Ramos (cell line): Measurements from ENCODE around the gene APH1B.
"Not testable (repeated sequence)": the region's sequence is repeated elsewhere in the genome, so short reads cannot be mapped to it uniquely, and the experiment has no call there.

ENCODE experiments used
- in situ Hi-C: fragments of 300-500 bp; cut with MboI; formaldehyde crosslinking; loops from one replicate; pipeline ENCODE4 v1.14.3; 2022; ENCODE audit warnings: low sequenced_read_pairs; ENCODE audit not compliant: unreplicated experiment

The APH1B gene

DNA sequence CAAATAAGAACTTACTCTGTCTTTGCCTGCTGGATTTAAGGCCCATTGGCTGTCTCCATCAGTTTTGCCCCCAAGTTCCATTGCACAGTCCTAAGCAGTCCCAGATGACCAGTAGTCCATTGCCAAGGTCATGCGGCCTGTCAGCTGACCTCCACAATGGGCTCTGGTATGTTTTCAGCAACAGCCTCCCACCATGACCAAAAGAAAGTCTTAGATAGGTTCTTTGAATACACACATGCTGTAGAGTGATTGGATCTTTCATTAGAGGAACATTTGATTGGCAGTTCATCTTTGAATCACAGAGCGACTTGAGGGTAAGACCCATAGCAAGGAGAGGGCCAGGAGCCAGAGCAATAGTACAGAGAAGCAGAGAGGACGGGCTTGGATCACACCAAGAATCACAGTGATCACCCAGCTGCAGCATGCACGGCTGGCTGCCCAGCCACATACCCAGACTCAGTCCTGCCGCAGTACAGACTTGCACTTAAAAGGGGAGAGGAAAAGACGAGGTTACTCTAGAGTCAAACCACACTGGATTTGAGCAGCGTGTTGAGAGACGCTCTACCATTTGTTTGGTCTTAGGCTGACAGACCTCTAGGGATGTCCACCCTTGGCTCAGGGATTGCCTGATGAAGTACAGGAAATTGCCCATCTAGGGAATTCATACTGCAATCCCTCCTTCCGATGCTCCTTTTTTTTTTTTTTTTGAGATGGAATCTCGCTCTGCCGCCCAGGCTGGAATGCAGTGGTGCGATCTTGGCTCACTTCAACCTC, 50.4 kb downstream of the APH1B start:
- in situ Hi-C loops: no loop called here

DNA sequence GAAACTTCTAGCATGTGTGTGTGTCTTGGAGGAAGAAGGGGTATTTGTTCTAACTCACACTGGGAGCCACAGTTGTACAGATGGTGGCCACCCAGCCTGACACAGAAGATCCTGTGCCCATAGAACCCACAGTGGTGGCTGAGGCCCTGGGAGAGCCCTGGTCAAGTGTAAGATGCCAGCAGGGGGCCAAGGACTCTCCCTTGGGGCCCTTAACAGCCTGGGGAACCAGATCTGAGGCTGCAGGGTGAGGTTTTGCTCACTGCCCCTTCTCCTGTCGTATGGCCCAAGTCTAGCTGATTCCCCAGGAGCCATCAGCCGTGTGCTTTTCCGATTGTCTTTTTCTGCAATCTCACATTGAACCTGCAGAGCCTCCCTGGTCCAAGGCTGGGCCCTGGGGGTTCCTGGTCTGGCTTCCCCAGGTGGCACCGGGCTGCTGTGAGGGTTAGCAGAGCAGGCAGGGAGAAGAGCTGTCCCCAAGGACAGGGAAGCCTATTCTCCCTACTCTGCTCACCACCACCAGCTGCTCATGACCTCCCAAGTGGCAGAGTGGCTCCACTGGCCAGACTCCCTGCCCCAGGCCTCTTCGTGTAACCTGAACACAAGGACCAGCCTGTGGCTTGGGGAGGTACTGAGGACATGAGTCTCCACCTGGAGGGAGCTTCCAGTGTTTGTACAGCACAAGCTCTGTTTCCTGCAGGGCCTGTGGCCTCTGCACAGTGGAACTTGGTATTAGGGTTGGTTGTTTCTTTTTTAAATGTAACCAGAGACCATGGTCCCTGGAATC, 52.4 kb downstream of the APH1B start:
- in situ Hi-C loops: no loop called here

DNA sequence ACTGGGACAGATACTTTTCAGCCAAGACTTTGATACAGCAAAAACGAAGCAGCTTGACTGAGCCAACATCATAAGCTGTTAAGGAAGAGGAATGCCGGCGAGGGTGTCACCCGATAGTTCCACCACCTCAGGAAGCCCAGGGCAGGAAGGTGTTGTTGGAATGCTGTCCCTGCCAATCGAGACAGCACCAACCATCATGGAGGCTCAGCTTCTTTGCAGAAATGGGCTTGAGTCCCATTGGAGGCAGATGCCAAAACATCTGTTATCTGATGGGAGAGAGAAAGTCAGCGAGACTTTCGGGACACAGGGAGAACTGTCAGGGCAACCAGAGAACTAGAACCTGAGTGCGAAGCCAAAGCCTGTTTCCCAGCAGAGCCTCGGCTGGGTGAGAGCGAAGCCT, 53.5 kb downstream of the APH1B start:
- in situ Hi-C loops: no loop called here

DNA sequence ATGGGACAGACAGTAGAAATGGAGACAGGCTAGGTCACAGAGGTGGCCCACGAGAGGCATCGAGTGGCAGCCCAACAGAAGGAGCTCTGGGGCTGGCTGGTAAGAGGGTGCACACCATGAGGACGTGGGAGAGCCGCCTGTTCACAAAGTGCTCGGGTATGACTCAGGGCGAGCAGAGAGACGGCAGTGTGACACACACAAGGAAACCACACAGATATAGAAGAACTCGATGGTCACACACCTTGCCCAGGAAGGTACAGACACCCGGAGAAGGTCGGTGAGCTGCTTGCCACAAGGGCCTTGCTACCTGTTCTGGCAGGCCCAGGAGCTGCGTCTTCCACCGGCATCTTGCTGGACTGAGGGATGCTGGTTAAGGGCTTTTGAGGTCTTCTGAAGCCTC, 54.1 kb downstream of the APH1B start:
- in situ Hi-C loops: no loop called here

DNA sequence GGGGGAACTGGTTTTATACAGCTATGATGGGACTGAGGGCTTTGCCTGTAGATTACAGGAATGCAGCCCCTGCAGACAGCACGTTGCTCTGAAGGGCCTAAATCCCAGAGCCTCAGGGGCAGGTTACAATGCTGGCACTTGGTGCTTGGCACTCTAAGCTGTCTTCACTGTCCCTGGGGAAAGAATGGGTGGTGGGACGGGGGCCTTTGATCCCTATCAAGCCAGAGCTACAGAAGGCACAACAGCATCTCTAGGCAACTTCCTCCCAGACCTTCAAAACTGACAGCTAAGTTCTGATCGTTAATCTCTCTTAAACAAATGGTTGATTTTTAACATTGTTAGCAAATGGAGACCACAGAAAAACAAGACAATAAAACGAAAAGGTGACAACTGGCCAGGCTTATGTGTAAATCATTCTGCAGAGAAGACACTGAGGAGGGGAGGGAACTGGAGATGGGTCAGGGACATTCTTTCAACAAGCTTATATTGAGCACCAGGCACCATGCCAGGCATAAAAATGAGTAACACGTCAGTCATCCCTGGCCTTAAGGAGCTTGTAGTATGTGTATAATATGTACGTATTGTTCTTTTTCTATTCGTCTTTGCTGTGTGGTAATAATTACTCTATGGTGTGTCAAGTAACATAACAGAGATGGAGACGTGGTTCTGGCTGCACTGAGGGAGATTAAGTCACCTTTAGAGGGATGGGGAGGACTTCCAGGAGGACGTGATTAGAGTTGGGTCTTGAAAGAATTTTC, 55.1 kb downstream of the APH1B start:
- in situ Hi-C loops: no loop called here

DNA sequence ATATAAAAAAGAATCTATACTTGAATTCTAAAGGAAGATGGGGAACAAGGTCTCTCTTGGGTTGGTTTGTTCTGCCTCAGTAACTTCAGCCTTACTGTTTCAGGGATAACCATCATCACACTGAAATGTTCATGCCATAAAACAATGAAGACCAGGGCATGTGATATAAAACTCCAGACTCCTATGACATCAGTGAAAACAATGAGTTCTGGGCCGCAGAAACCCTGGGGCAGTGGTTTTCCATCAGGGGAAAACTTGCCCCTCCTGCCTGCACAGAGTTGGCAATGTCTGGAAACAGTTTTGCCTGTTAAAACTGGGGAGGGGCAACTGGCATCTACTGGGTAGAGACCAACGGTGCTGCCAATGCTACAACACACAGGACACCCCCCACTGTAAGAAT, 57.4 kb downstream of the APH1B start:
- in situ Hi-C loops: no loop called here

DNA sequence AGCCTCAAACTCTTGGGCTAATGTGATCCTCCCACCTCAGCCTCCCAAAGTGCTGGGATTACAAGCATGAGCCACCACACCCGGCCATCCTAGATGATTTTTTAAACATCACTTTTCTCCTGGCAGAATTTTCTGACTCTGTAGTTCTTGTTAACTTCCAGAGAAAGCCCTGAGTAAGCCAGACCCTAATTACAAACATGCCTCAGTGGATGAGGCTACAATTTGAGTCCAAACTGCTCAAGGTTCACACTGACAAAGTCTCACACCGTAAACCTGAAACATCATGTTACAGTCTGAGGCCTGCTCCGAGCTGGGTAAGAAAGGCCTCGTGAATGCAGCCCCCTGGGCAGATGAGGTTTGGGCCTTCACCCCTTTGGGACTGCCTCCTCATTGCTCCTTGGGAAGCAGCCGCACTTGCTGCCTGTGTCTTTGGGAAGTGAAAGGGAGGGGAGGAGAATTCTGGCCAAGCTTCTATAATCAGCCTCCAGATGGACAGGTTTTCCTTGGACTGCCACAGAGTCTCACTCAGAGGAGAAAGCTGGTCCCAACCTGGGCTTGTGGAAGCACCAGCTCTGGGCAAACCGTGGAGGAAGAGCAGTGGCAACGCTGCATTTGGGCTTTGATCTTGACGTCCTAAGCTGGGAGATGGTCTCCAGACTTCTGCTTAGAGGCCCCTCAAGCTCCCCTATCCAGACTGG, 58.3 kb downstream of the APH1B start:
- in situ Hi-C loops: no loop called here

DNA sequence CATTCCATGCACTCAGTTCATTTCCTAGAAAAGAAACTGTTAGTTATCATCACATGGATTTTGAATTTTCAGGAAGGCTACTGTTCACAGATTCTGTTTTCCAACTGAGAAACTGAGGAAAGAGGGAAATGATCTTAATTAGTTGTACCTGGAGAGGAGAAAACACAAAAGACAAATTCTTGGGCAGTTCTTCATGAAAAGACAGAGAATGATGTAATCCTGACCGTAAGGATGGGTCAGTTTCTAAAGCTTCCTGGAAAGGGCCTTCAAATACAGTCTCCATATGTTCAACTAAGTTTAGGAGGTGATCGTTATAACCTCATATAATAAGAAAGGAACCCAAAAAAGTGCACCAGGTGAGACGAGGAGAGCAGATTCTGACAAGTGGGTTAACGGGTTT, 59.6 kb downstream of the APH1B start:
- in situ Hi-C loops: no loop called here

DNA sequence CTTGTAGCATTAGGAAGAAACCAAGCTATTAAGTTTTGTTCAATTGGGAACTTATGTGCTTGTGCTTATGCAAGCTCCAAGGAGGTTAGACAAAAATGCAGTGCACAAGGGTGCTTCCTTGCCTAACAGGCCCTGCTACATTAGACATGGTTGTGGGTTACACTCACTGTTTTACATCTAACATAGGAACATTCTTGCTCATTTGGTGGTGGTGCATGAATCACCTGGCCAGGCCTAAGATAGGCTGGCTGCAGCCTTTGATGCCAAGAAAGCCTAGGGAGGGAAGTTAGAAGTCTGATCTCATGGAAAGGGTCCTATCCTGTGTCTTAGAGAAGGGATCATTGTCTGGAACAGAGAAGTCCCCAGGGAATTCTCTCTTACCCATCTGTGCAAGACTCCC, 60.8 kb downstream of the APH1B start:
- in situ Hi-C loops: no loop called here

DNA sequence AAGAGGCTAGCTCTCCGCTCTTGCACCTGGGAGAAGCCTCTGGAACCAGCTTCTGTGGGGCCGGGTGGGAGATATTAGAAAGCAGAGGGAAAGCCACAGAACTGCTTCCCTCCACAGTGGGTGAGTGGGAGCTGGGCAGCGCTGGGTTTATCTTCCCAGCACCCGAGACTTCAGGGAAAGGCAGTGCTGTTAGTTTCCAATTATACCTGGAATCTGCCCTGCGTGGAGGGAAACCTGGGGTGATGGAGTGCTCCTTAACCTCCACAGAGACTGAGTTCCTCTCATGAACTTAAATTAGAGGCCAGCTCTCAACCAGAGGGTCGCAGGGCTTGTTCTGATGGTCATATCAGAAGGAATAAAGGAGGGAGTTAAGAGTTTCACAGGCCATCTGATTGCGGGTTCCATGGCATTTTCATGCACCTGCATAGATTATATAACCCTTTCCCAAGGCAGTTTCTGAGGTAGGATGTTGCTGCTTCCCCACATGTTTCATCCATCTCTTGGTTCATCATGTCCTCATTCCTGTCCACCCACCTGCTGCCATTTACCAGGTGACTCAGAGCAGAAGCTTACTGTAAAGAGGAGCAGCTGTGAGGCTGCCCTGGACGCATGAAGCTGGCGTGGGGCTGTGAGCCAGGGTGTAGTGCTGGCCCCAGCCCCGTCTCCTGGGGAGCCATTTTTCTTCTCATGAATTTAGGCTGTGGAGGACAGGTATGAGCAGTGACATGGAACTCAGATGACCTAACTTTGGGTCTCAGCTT, 61.8 kb downstream of the APH1B start:
- in situ Hi-C loops: no loop called here

DNA sequence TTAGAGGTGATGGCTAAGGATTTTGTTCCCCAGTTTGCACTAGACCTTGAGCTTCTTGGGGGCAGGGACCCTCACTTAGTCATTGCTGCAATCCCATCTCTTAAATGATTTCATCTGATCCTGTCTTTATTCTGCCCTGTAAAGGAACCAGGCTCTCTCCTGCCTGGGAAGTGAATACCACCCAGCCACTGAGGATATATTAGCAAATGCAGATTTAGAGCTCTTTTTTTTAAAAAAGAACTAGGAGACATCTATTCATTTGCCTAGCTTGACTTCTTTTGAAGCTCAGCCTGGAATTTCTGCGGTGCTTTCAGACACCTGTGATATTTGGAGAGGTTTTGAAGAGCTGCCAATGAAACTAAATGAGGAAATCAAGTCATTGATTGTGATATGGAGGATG, 62.4 kb downstream of the APH1B start:
- in situ Hi-C loops: no loop called here

DNA sequence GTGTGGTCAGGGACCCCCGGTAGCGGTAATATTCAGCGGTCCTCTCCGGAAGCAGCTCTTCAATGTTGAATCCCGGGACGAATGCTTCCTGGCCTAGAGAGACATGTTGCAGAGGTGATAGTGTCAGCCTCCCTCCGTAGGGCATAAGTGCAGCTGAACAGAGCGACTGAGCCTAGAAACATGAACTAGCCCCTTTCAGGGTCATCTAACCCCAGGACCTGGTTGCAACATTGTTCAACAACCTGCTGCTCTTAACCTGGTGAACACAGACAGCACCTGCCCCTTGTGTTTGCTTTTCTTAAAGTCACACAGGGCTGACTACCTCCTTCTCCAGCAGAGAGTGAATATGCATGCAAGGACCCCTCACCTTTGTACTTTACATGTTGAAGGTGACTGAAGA, 62.9 kb downstream of the APH1B start:
- in situ Hi-C loops: no loop called here

DNA sequence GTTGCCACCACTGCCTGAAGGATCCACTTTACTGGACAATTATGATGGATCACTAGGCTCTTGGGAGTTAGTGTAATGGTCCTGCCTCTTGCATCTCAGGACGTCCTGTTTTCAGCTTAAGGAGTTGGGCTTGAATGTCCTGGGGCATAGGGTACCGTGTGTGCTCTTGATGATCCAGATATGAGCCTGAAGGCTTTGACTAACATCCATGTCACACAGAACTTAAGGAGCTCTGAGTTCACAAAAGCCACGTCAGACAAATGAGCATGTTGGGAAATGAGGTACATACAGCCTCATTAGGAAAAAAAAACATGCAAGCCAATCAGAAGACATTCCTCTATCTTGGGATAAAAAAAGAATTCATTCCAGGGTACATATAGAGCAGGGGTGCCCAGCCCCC, 63.5 kb downstream of the APH1B start:
- in situ Hi-C loops: no loop called here

DNA sequence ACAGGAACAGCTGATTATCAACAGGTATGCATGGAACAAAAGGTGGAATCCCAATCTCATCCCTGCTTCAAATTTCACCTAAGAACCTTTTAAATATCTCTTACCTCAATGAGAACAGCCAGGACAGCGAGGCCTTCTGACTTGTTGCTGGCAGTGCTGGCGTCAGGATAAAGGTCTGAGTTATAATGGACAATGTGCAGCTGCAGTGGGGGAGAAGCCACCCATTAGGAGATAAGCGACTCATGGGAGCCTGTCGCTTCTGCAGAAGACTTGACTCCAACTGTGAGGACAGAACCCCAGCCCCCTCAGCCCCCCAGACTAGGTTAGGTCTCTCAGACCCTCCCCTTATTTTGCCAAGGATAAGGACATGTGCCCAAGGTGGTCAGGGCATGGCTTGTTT, 64.5 kb downstream of the APH1B start:
- in situ Hi-C loops: no loop called here

DNA sequence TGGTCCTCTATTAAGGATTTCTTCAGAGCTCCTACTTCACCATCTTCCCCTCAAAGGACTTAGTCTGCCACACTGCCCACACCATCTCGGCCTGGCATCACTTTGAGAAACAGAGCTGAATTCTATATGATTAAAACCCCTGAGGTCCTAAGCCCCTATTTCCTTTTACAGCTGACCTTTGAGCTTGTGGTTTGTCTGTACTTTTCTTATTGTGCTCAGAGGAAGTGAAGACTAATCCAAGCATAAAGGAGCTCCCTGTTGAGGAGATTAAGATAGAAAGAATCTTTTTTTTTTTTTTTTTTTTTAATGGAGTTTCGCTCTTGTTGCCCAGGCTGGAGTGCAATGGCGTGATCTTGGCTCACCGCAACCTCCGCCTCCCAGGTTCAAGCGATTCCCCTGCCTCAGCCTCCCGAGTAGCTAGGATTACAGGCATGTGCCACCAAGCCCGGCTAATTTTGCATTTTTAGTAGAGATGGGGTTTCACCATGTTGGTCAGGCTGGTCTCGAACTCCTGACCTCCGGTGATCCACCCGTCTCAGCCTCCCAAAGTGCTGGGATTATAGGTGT, 65.7 kb downstream of the APH1B start:
- in situ Hi-C loops: not testable (repeated sequence)

DNA sequence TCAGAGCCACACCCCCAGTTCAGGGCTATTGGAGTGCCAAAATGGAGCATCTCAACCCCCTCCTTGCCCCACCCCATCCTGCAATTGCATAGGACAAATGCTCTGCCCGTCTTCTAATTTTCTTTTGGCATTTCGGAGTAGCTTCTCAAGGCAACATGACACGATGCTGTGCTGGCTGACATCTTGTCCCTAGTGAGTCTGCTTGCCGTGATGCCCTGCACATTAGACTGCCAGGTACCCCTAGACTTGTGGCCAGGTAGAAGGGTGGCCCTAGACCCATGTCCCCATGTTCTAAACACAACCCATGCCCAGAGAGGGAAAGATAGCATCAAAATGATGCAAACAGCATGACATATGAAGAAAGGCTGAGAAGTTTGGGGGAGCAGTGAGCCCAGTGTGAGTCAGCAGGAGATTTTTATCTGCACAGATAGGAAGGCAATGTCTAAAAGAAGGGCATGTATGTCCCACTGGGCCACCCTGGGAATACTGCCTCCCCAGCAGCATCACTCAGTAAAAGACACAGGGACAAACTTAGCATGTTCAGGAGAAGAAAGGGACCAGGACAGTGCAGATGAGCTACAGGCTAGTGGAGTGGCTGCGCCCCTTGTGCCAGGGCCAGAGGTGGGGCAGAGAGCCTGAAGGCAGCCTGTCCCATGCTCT, 67.5 kb downstream of the APH1B start:
- in situ Hi-C loops: no loop called here

DNA sequence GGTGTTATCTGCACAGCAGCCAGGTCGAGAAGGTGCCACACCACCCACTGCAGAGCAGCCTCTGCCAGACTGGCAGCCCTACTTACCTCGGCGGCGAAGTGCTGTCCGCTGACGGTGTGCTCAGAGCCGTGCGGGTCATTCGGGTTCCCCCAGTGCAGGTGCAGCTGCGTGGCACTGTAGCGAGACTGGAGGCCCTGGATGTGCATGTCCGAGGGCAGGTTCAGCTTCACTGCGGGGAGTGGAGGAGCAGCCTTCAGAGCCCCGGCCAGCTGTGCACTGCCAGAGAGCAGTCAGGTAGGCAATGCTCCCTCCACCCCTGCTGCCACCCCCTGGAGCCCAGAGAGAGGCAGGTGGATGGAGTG, 68.0 kb downstream of the APH1B start:
- in situ Hi-C loops: no loop called here

DNA sequence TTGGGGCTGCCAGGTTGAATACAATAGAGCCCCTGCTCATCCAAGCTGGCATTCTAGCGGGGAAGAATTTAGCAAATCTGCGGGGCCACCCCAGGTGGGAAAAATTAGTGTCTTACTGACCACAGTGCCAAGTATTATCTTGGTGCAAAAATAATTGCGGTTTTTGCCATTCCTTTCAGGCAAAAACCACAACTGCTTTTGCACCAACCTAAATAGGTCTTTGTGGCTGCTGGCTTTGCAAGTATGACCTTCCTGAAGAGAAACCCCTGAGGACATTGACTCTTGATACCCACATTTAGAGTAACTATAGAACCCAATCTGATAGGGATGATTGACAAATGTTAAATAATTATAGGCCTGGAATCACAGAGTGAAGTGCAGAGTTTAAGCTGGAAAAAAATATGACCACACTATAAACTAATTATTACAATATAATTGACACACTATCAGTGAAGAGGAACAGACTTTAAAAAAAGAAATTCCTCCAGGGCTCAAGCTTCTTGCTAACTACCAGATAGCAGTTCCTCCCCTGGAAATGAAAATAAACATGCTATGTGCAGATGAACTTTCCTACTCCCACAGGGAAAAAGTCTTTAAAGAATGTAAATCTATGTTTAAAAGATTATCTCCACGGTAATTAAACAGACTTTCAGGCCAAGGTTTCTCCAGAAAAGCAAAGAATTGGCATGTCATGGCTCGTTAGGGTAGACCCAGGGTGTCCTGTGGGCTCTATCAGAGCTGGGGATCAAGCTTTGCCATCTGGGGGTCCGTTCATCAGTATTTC, 69.9 kb downstream of the APH1B start:
- in situ Hi-C loops: no loop called here
